ENCODE data around the gene TTC7B. TPM values are rescaled to one million over a fixed set of nuclear protein-coding genes. Genes with fewer than 3 reads are reported as not detected.

Gene TTC7B
- total RNA-seq, 1 donor from 2014 or later: 55.5 TPM

DNA sequence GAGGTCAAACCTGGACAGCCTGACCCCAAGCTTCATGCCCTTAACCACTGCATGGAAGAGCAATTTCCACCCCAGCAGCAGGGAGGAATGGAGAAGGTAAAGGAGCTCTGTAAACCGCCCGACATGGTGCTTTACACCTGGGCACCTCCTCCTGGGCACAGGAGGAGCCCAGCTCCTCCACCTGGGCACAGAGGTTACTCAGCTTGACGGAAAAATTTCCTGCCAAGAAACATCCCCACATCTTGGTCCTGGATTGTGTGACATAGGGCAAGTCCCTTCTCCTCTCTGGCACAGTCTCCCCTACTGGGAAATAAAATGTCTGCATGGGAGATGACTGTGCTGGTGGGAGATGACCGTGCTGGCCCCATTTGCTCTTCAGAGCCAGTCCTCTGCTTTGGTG, 40.8 kb downstream of the TTC7B start:
- Histone ChIP-seq H3K9me3 (replicated peaks) (no peaks in the 10 kb centered on the region), H3K4me1 (peaks cover 9% of the 10 kb centered on the region), H3K27me3 (ENCODE audit: low read depth) (no peaks in the 10 kb centered on the region), H3K36me3 (peaks cover 51% of the 10 kb centered on the region), H3K4me3 (no peak overlapping the region), H3K27ac (replicated peaks) (no peak overlapping the region)
- intact Hi-C loops (cut with micrococcal nuclease): no loop called here
- DNase-seq: no peak
- TF ChIP-seq, protein P1, sequence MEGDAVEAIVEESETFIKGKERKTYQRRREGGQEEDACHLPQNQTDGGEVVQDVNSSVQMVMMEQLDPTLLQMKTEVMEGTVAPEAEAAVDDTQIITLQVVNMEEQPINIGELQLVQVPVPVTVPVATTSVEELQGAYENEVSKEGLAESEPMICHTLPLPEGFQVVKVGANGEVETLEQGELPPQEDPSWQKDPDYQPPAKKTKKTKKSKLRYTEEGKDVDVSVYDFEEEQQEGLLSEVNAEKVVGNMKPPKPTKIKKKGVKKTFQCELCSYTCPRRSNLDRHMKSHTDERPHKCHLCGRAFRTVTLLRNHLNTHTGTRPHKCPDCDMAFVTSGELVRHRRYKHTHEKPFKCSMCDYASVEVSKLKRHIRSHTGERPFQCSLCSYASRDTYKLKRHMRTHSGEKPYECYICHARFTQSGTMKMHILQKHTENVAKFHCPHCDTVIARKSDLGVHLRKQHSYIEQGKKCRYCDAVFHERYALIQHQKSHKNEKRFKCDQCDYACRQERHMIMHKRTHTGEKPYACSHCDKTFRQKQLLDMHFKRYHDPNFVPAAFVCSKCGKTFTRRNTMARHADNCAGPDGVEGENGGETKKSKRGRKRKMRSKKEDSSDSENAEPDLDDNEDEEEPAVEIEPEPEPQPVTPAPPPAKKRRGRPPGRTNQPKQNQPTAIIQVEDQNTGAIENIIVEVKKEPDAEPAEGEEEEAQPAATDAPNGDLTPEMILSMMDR (IDR thresholded peaks at IDR 0.05; ENCODE audit: borderline replicate concordance): no peak

DNA sequence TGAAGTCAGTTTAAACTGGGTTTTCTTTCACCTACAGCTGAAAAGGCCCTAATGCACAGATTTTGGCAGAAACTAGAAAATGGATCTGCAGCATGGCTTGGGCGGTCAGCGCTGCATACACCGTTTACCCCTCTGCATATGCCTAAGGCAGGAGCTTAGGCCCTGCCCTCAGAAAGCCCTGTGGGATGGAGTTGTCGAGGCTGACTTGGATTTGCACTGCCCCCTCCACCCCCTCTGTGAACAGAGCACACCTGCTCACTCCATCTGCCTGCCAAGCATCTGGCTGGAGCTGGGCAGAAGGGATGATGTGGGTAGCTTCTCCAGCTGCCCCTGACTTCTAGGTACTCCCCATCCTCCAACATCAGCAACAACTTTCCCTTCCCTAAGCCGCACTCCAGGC, 41.9 kb downstream of the TTC7B start:
- intact Hi-C loops (cut with micrococcal nuclease): no loop called here
- Histone ChIP-seq H3K4me1 (peaks cover 9% of the 10 kb centered on the region), H3K27ac (replicated peaks) (no peak overlapping the region), H3K4me3 (no peak overlapping the region), H3K36me3 (peaks cover 48% of the 10 kb centered on the region), H3K27me3 (ENCODE audit: low read depth) (no peaks in the 10 kb centered on the region), H3K9me3 (replicated peaks) (no peaks in the 10 kb centered on the region)
- DNase-seq: no peak
- TF ChIP-seq, protein P1 (IDR thresholded peaks at IDR 0.05; ENCODE audit: borderline replicate concordance): no peak

DNA sequence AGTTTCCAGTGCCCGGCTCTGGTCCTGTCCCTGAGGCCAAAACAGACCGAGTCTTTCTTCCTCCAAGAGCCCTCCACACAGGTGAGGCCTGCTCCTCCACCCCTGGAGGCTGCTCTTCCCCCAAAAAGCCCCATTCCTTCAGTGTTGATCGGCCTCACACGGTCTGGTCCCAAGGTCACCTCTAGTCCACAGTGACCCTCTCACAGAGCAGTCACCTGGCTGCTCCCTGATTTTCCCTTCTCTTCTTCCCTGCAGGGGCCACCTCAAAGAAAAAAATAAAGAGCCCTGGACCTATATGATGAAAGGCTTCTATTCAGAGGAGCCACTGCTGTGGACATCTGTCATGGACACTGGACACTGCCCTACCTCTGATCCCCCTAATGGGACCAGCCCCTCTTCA, 42.5 kb downstream of the TTC7B start:
- no peak for DNase-seq
- H3K4me1 ChIP-seq: peaks cover 9% of the 10 kb centered on the region
- peaks cover 48% of the 10 kb centered on the region for H3K36me3 ChIP-seq
- no peak overlapping the region for H3K4me3 ChIP-seq
- H3K27me3 ChIP-seq (ENCODE audit: low read depth): no peaks in the 10 kb centered on the region
- peak overlapping the region; percentile 36 for H3K27ac ChIP-seq (replicated peaks)
- peaks cover 6% of the 10 kb centered on the region for H3K9me3 ChIP-seq (replicated peaks)
- TF ChIP-seq, protein P1 (IDR thresholded peaks at IDR 0.05; ENCODE audit: borderline replicate concordance): no peak
- intact Hi-C loops (cut with micrococcal nuclease): no loop called here

DNA sequence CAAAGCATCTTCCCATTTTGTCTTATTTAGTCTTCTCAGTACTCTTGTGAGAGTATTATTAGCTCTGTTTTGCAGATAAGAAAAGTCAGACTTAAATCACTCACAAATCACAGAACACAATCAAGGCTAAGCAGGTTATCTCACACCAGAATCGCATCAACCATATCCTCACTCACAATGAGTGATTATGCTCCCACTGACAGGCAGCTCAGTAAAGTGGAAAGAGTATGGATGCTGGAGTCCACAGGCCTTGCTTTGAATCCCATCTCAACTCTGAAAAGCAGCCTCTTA, 43.1 kb downstream of the TTC7B start:
- peaks cover 12% of the 10 kb centered on the region for H3K9me3 ChIP-seq (replicated peaks)
- TF ChIP-seq, protein P1 (IDR thresholded peaks at IDR 0.05; ENCODE audit: borderline replicate concordance): no peak
- peaks cover 49% of the 10 kb centered on the region for H3K36me3 ChIP-seq
- no peaks in the 10 kb centered on the region for H3K27me3 ChIP-seq (ENCODE audit: low read depth)
- DNase-seq: no peak
- peaks cover 9% of the 10 kb centered on the region for H3K4me1 ChIP-seq
- no peak overlapping the region for H3K4me3 ChIP-seq
- peak overlapping the region; percentile 36 for H3K27ac ChIP-seq (replicated peaks)
- intact Hi-C loops (cut with micrococcal nuclease): no loop called here

- Histone ChIP-seq H3K27me3 (ENCODE audit: low read depth) (no peaks in the 10 kb centered on the region), H3K27ac (replicated peaks) (no peak overlapping the region), H3K9me3 (replicated peaks) (peaks cover 43% of the 10 kb centered on the region), H3K36me3 (peaks cover 70% of the 10 kb centered on the region), H3K4me1 (peaks cover under 1% of the 10 kb centered on the region), H3K4me3 (no peak overlapping the region)
- intact Hi-C loops (cut with micrococcal nuclease): no loop called here
- no peak for DNase-seq
- TF ChIP-seq, protein P1 (IDR thresholded peaks at IDR 0.05; ENCODE audit: borderline replicate concordance): no peak
Observed at GRCh38 chr14:90767899-90768298, 48.3 kb downstream of the TTC7B start.

Data from left ventricle myocardium inferior (tissue), 1 donor.